Kidney epithelial cell (primary cell): ENCODE results near the gene MCFD2. TPM values are rescaled to one million over a fixed set of nuclear protein-coding genes. Genes with fewer than 3 reads are reported as not detected.

Experiments used
- DNase-seq: peaks from one replicate; pipeline ENCODE4 v3.0.0-alpha.2; 2010; ENCODE audit warnings: low read depth
- H3K27me3 ChIP-seq: 2 replicates; pipeline ENCODE4 v1.6.0; 2011; ENCODE audit warnings: low read length; ENCODE audit not compliant: control insufficient read depth, insufficient read depth
- H3K36me3 ChIP-seq: 2 replicates; pipeline ENCODE4 v1.5.1; 2011; ENCODE audit warnings: low read length; ENCODE audit not compliant: control insufficient read depth, insufficient read depth
- H3K4me3 ChIP-seq: 2 replicates; pipeline ENCODE4 v1.5.1; 2011; ENCODE audit warnings: low read depth, mild to moderate bottlenecking, control low read depth, low read length
- CTCF ChIP-seq: IDR thresholded peaks from 2 replicates; pipeline ENCODE4 v1.5.1; 2011; ENCODE audit warnings: mild to moderate bottlenecking, moderate library complexity, low read length, control low read depth, inconsistent platforms; ENCODE audit not compliant: insufficient read depth, poor library complexity, severe bottlenecking
- total RNA-seq: library from RNA; depleted of rRNA; stranded (reverse); fragments of >200 nt; gene quantifications from 2 replicates; pipeline ENCODE4 v1.2.3, GENCODE V29; 2015

The MCFD2 gene
- 109 and 175 TPM in 2 replicates for total RNA-seq

GRCh38 chr2:46915281-46915810, at the start of gene MCFD2:
Gene MCFD2, minus strand, starts transcription at chr2:46915806. Its CDS starts 6,635 bp downstream, at chr2:46909171.
- Histone ChIP-seq H3K36me3 (no peaks in the 10 kb centered on the region), H3K4me3 (peak within 1 kb of the TSS; percentile 95), H3K27me3 (no peaks in the 10 kb centered on the region)
- DNase-seq: no peak
- no peak for TF ChIP-seq CTCF

GRCh38 chr2:46964835-46965560, 49.4 kb upstream of the MCFD2 start:
- H3K4me3 ChIP-seq: no peak overlapping the region
- no peak for DNase-seq
- no peaks in the 10 kb centered on the region for H3K27me3 ChIP-seq
- no peaks in the 10 kb centered on the region for H3K36me3 ChIP-seq
- no peak for TF ChIP-seq CTCF

GRCh38 chr2:46963941-46964673, 48.5 kb upstream of the MCFD2 start:
- DNase-seq: no peak
- H3K27me3 ChIP-seq: no peaks in the 10 kb centered on the region
- no peak overlapping the region for H3K4me3 ChIP-seq
- no peak for TF ChIP-seq CTCF
- no peaks in the 10 kb centered on the region for H3K36me3 ChIP-seq

- Histone ChIP-seq H3K4me3 (no peak overlapping the region), H3K27me3 (no peaks in the 10 kb centered on the region), H3K36me3 (no peaks in the 10 kb centered on the region)
- TF ChIP-seq CTCF: no peak
- no peak for DNase-seq
Observed at GRCh38 chr2:46963210-46963609, 47.6 kb upstream of the MCFD2 start.

GRCh38 chr2:46962751-46963150, 47.1 kb upstream of the MCFD2 start:
- no peak for TF ChIP-seq CTCF
- H3K4me3 ChIP-seq: no peak overlapping the region
- no peak for DNase-seq
- no peaks in the 10 kb centered on the region for H3K27me3 ChIP-seq
- no peaks in the 10 kb centered on the region for H3K36me3 ChIP-seq
